ENCODE data around the gene DYNLT2B. TPM values are rescaled to one million over a fixed set of nuclear protein-coding genes. Genes with fewer than 3 reads are reported as not detected.

The DYNLT2B gene
- total RNA-seq, 1 donor from 2014 or later, result 2.9 TPM

DNA sequence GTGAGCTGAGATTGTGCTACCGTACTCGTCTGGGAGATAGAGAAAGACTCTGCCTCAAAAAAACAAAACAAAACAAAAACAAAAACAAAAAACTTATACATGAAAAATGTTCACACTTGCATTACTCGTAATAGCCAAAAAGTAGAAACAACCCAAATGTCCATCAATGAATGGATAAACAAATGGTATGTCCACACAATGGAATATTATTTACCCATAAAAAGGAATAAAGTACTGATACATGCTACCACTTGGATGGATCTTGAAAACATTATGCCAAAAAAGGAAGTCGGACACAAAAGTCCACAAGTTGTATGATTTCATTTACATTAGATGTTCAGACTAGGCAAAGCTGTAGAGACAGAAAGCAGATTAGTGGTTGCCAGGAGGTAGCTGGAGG lies 57.3 kb downstream of the DYNLT2B start:
- intact Hi-C loops (cut with DNase I), result no loop called here
- no peaks in the 10 kb centered on the region for H3K27me3 ChIP-seq
- H3K9me3 ChIP-seq, result no peaks in the 10 kb centered on the region
- H3K4me3 ChIP-seq, result no peak overlapping the region
- TF ChIP-seq POLR2AphosphoS5 (IDR thresholded peaks at IDR 0.05; ENCODE audit: insufficient read depth in 1 of 2, low read depth in 1 of 2) (no peak), POLR2A (IDR thresholded peaks at IDR 0.05) (no peak)
- TF ChIP-seq, protein P1, sequence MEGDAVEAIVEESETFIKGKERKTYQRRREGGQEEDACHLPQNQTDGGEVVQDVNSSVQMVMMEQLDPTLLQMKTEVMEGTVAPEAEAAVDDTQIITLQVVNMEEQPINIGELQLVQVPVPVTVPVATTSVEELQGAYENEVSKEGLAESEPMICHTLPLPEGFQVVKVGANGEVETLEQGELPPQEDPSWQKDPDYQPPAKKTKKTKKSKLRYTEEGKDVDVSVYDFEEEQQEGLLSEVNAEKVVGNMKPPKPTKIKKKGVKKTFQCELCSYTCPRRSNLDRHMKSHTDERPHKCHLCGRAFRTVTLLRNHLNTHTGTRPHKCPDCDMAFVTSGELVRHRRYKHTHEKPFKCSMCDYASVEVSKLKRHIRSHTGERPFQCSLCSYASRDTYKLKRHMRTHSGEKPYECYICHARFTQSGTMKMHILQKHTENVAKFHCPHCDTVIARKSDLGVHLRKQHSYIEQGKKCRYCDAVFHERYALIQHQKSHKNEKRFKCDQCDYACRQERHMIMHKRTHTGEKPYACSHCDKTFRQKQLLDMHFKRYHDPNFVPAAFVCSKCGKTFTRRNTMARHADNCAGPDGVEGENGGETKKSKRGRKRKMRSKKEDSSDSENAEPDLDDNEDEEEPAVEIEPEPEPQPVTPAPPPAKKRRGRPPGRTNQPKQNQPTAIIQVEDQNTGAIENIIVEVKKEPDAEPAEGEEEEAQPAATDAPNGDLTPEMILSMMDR (IDR thresholded peaks at IDR 0.05), result no peak
- H3K4me1 ChIP-seq, result no peaks in the 10 kb centered on the region
- no peak for DNase-seq (ENCODE audit: extremely low spot score in 2 of 2)
- peaks cover 0 to 30% of the 10 kb centered on the region in 2 donors for H3K36me3 ChIP-seq
- H3K27ac ChIP-seq, result no peak overlapping the region

DNA sequence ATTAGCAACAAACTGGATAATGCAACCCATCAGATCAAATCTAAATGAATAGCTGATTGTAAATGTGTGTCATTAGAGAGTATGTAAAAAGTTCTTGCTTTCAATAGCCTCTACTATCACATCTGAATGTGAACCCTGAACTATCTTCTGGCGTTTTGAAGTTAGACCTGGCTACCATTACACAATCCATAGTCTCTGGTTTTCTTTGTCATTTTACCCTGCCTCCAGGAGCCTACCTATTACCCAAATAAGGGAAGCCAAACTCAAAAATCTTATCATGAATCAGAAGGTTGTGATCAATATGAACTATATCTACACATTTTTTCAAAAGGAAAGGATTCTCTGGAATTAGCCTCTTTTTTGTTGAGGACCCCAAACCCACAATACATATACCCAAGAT lies 62.3 kb downstream of the DYNLT2B start:
- no peaks in the 10 kb centered on the region for H3K9me3 ChIP-seq
- peaks cover 0 to 22% of the 10 kb centered on the region in 2 donors for H3K36me3 ChIP-seq
- DNase-seq (ENCODE audit: extremely low spot score in 2 of 2), result no peak
- TF ChIP-seq POLR2AphosphoS5 (IDR thresholded peaks at IDR 0.05; ENCODE audit: insufficient read depth in 1 of 2, low read depth in 1 of 2), result no peak
- TF ChIP-seq, protein P1 (IDR thresholded peaks at IDR 0.05), result no peak
- no peak for TF ChIP-seq POLR2A (IDR thresholded peaks at IDR 0.05)
- H3K4me3 ChIP-seq, result no peak overlapping the region
- intact Hi-C loops (cut with DNase I), result no loop called here
- H3K4me1 ChIP-seq, result no peaks in the 10 kb centered on the region
- H3K27ac ChIP-seq, result no peak overlapping the region
- H3K27me3 ChIP-seq, result no peaks in the 10 kb centered on the region

GRCh38 chr3:196254376-196255283 lies 63.4 kb downstream of the DYNLT2B start:
- no peak for DNase-seq (ENCODE audit: extremely low spot score in 2 of 2)
- H3K9me3 ChIP-seq, result no peaks in the 10 kb centered on the region
- TF ChIP-seq, protein P1 (IDR thresholded peaks at IDR 0.05), result no peak
- TF ChIP-seq POLR2A (IDR thresholded peaks at IDR 0.05) (no peak), POLR2AphosphoS5 (IDR thresholded peaks at IDR 0.05; ENCODE audit: insufficient read depth in 1 of 2, low read depth in 1 of 2) (no peak)
- no peak overlapping the region for H3K4me3 ChIP-seq
- intact Hi-C loops (cut with DNase I), result no loop called here
- H3K4me1 ChIP-seq, result no peaks in the 10 kb centered on the region
- no peaks in the 10 kb centered on the region for H3K27me3 ChIP-seq
- H3K36me3 ChIP-seq, result peaks cover 0 to 22% of the 10 kb centered on the region in 2 donors
- no peak overlapping the region for H3K27ac ChIP-seq

DNA sequence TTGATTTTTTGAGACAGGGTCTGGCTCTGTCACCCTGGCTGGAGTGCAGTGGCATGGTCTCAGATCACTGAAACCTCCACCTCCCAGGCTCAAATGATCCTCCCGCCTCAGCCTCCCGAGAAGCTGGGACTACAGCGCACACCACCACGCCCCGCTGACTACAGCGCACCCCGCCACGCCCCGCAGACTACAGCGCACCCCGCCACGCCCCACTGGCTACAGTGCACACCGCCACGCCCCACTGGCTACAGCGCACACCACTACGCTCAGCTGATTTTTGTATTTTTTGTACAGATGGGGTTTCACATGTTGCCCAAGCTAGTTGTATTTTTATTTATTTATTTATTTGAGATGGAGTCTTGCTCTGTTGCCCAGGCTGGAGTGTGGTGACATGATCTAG lies 66.1 kb downstream of the DYNLT2B start:
- TF ChIP-seq, protein P1 (IDR thresholded peaks at IDR 0.05), result no peak
- TF ChIP-seq POLR2AphosphoS5 (IDR thresholded peaks at IDR 0.05; ENCODE audit: insufficient read depth in 1 of 2, low read depth in 1 of 2) (no peak), POLR2A (IDR thresholded peaks at IDR 0.05) (no peak)
- no peaks in the 10 kb centered on the region for H3K9me3 ChIP-seq
- H3K4me1 ChIP-seq, result no peaks in the 10 kb centered on the region
- DNase-seq (ENCODE audit: extremely low spot score in 2 of 2), result no peak
- peaks cover 0 to 32% of the 10 kb centered on the region in 2 donors for H3K36me3 ChIP-seq
- no peaks in the 10 kb centered on the region for H3K27me3 ChIP-seq
- intact Hi-C loops (cut with DNase I), result no loop called here
- H3K4me3 ChIP-seq, result no peak overlapping the region
- no peak overlapping the region for H3K27ac ChIP-seq

All from vagina (tissue), 2 donors.